ENCODE data around the gene NDUFS5. TPM values are rescaled to one million over a fixed set of nuclear protein-coding genes. Genes with fewer than 3 reads are reported as not detected.

NDUFS5 gene
- total RNA-seq, 6 experiments from 2014 or later, result 181 to 275 (median 249) TPM

GRCh38 chr1:38997034-38997900 lies 28.9 kb upstream of the NDUFS5 start:
- Mint-ChIP-seq H3K27ac (peak overlapping the region; percentile 1; the same call in 1 of the 2 replicates), H3K36me3 (ENCODE audit: low read depth) (peaks cover 47% of the 10 kb centered on the region), H3K4me1 (ENCODE audit: low read depth) (peaks cover 44% of the 10 kb centered on the region), H3K9me3 (no peaks in the 10 kb centered on the region), H3K4me3 (no peak overlapping the region; the same call in 1 of the 2 replicates), H3K27me3 (ENCODE audit: insufficient read depth) (no peaks in the 10 kb centered on the region; the same call in 1 of the 2 replicates)
- DNase-seq, result no peak
- TF ChIP-seq, protein P1, sequence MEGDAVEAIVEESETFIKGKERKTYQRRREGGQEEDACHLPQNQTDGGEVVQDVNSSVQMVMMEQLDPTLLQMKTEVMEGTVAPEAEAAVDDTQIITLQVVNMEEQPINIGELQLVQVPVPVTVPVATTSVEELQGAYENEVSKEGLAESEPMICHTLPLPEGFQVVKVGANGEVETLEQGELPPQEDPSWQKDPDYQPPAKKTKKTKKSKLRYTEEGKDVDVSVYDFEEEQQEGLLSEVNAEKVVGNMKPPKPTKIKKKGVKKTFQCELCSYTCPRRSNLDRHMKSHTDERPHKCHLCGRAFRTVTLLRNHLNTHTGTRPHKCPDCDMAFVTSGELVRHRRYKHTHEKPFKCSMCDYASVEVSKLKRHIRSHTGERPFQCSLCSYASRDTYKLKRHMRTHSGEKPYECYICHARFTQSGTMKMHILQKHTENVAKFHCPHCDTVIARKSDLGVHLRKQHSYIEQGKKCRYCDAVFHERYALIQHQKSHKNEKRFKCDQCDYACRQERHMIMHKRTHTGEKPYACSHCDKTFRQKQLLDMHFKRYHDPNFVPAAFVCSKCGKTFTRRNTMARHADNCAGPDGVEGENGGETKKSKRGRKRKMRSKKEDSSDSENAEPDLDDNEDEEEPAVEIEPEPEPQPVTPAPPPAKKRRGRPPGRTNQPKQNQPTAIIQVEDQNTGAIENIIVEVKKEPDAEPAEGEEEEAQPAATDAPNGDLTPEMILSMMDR (IDR thresholded peaks at IDR 0.05), result no peak

DNA sequence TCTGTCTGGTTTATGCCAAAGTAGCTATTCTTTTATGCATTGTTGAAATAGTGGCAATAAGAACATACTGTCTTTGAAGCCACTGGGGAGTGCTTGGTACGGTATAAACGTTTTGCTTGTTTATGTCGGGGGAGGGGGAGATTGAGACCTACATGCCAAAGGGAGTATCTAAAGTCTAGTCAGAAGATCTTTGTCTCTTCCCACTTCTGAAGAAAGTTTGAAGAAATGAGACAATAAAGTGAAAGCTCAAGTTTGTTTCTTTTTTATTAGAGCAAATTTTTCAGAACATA lies 28.3 kb upstream of the NDUFS5 start:
- peaks cover 43% of the 10 kb centered on the region for H3K4me1 Mint-ChIP-seq (ENCODE audit: low read depth)
- TF ChIP-seq, protein P1 (IDR thresholded peaks at IDR 0.05), result no peak
- H3K27ac Mint-ChIP-seq, result peak overlapping the region; percentile 1
- peaks cover 44% of the 10 kb centered on the region for H3K36me3 Mint-ChIP-seq (ENCODE audit: low read depth)
- no peaks in the 10 kb centered on the region for H3K9me3 Mint-ChIP-seq
- no peak for DNase-seq
- no peaks in the 10 kb centered on the region; the same call in 1 of the 2 replicates for H3K27me3 Mint-ChIP-seq (ENCODE audit: insufficient read depth)
- H3K4me3 Mint-ChIP-seq, result no peak overlapping the region

DNA sequence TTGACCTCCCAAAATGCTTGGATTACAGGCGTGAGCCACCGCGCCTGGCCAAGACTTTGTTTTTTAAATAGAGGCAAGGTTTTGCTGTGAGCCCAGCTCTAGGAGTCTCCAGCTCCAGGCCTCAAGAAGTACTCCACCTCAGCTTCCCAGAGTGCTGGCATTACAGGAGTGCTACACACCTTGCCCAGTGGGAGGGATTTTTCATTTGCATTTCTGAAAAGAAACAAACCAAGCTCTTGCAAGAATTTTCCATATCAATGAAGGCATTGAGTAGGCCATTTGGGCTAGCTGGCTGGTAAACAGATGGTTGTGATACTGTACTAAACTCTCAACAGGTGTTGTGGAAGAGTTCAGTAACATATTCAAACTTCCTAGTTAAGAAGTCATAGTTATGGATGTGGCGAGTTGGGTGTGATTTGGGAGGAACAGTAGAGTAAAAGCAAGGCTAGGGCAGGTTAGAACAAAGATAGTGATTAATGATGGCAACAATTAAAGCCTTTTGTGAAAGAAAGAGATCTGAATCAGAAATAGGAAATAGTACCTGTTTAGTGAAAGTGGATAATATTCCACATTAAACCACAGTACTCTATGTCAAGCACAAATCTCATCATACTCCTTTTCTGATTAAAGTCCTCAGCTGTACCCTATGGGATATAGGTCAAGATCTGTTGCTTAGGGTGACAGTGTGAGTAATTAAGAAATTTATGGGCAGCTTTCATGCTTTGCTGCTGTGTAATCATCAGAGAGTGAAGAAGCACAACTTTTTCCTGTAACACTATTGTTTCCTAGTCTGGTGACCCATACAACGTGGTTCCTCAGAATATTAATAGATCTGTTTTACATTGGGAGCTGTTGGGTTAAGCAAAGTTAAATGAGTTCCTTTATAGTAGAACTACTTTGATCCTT lies 24.4 kb upstream of the NDUFS5 start:
- H3K27me3 Mint-ChIP-seq (ENCODE audit: insufficient read depth), result peaks cover 1% of the 10 kb centered on the region; the same call in 1 of the 2 replicates
- DNase-seq, result no peak
- no peak overlapping the region for H3K4me3 Mint-ChIP-seq
- no peaks in the 10 kb centered on the region for H3K9me3 Mint-ChIP-seq
- TF ChIP-seq, protein P1 (IDR thresholded peaks at IDR 0.05), result no peak
- H3K4me1 Mint-ChIP-seq (ENCODE audit: low read depth), result peaks cover 43% of the 10 kb centered on the region
- H3K27ac Mint-ChIP-seq, result peak overlapping the region; percentile 45; the same call in 1 of the 2 replicates
- H3K36me3 Mint-ChIP-seq (ENCODE audit: low read depth), result peaks cover 49% of the 10 kb centered on the region

- peaks cover 1% of the 10 kb centered on the region; the same call in 1 of the 2 replicates for H3K27me3 Mint-ChIP-seq (ENCODE audit: insufficient read depth)
- no peak overlapping the region; the same call in 1 of the 2 replicates for H3K4me3 Mint-ChIP-seq
- H3K9me3 Mint-ChIP-seq, result no peaks in the 10 kb centered on the region
- H3K4me1 Mint-ChIP-seq (ENCODE audit: low read depth), result peaks cover 30% of the 10 kb centered on the region
- DNase-seq, result no peak
- TF ChIP-seq, protein P1 (IDR thresholded peaks at IDR 0.05), result no peak
- peaks cover 57% of the 10 kb centered on the region for H3K36me3 Mint-ChIP-seq (ENCODE audit: low read depth)
- peak overlapping the region; percentile 67 for H3K27ac Mint-ChIP-seq
Measured at GRCh38 chr1:39003281-39003680, 22.9 kb upstream of the NDUFS5 start.

GRCh38 chr1:39003794-39004193 lies 22.4 kb upstream of the NDUFS5 start:
- peak overlapping the region; percentile 67 for H3K27ac Mint-ChIP-seq
- TF ChIP-seq, protein P1 (IDR thresholded peaks at IDR 0.05), result no peak
- H3K36me3 Mint-ChIP-seq (ENCODE audit: low read depth), result peaks cover 59% of the 10 kb centered on the region
- no peak overlapping the region for H3K4me3 Mint-ChIP-seq
- H3K27me3 Mint-ChIP-seq (ENCODE audit: insufficient read depth), result peaks cover 1% of the 10 kb centered on the region; the same call in 1 of the 2 replicates
- no peaks in the 10 kb centered on the region for H3K9me3 Mint-ChIP-seq
- H3K4me1 Mint-ChIP-seq (ENCODE audit: low read depth), result peaks cover 30% of the 10 kb centered on the region
- peak; percentile 22 for DNase-seq

All from HFFc6 (cell line).